Rectal smooth muscle tissue (tissue), 1 donor: ENCODE data around the gene NKX1-1.

Source experiments
- H3K27ac ChIP-seq: one replicate; pipeline ENCODE4 v1.7.0; 2013; ENCODE audit warnings: low read depth, low read length, inconsistent platforms
- H3K27me3 ChIP-seq: one replicate; pipeline ENCODE4 v1.7.0; 2013; ENCODE audit warnings: low read length; ENCODE audit not compliant: control insufficient read depth, insufficient read depth
- H3K36me3 ChIP-seq: one replicate; pipeline ENCODE4 v1.7.0; 2013; ENCODE audit warnings: low read length; ENCODE audit not compliant: control insufficient read depth, insufficient read depth
- H3K4me1 ChIP-seq: one replicate; pipeline ENCODE4 v1.7.0; 2013; ENCODE audit warnings: low read length; ENCODE audit not compliant: control insufficient read depth, insufficient read depth
- H3K4me3 ChIP-seq: one replicate; pipeline ENCODE4 v1.7.0; 2013; ENCODE audit warnings: low read length
- H3K9ac ChIP-seq: one replicate; pipeline ENCODE4 v1.7.0; 2013; ENCODE audit warnings: low read length

The NKX1-1 gene

GRCh38 chr4:1405636-1406393 lies 427 bp downstream of the NKX1-1 start:
- Histone ChIP-seq H3K36me3 (no peaks in the 10 kb centered on the region), H3K4me3 (no peak overlapping the region), H3K27me3 (peaks cover 32% of the 10 kb centered on the region), H3K4me1 (no peaks in the 10 kb centered on the region), H3K27ac (no peak overlapping the region), H3K9ac (no peak overlapping the region)

- Histone ChIP-seq H3K27me3 (peaks cover 32% of the 10 kb centered on the region), H3K4me1 (no peaks in the 10 kb centered on the region), H3K4me3 (no peak overlapping the region), H3K27ac (no peak overlapping the region), H3K9ac (no peak overlapping the region), H3K36me3 (no peaks in the 10 kb centered on the region)
These were observed 997 bp downstream of the NKX1-1 start for GRCh38 chr4:1405254-1405635.

GRCh38 chr4:1404573-1405253 lies 1.5 kb downstream of the NKX1-1 start:
- Histone ChIP-seq H3K36me3 (no peaks in the 10 kb centered on the region), H3K4me3 (no peak overlapping the region), H3K4me1 (no peaks in the 10 kb centered on the region)

GRCh38 chr4:1403591-1404572 lies 2.4 kb downstream of the NKX1-1 start:
- H3K4me1 ChIP-seq: no peaks in the 10 kb centered on the region
- no peak overlapping the region for H3K9ac ChIP-seq
- H3K27me3 ChIP-seq: peaks cover 32% of the 10 kb centered on the region
- no peak overlapping the region for H3K27ac ChIP-seq
- no peak overlapping the region for H3K4me3 ChIP-seq
- H3K36me3 ChIP-seq: no peaks in the 10 kb centered on the region

More at GRCh38 chr4:1404573-1405253, 1.5 kb downstream of the NKX1-1 start:
- H3K9ac ChIP-seq: no peak overlapping the region
- H3K27me3 ChIP-seq: peaks cover 32% of the 10 kb centered on the region
- no peak overlapping the region for H3K27ac ChIP-seq

GRCh38 chr4:1403177-1403583 lies 3.1 kb downstream of the NKX1-1 start:
- no peak overlapping the region for H3K9ac ChIP-seq
- H3K36me3 ChIP-seq: no peaks in the 10 kb centered on the region
- H3K4me1 ChIP-seq: no peaks in the 10 kb centered on the region
- H3K27ac ChIP-seq: no peak overlapping the region
- H3K4me3 ChIP-seq: no peak overlapping the region
- H3K27me3 ChIP-seq: peaks cover 27% of the 10 kb centered on the region

GRCh38 chr4:1402516-1403091 lies 3.6 kb downstream of the NKX1-1 start:
- Histone ChIP-seq H3K9ac (no peak overlapping the region), H3K27me3 (peaks cover 26% of the 10 kb centered on the region), H3K36me3 (no peaks in the 10 kb centered on the region), H3K4me1 (no peaks in the 10 kb centered on the region), H3K27ac (no peak overlapping the region), H3K4me3 (no peak overlapping the region)

- H3K9ac ChIP-seq: no peak overlapping the region
- H3K4me1 ChIP-seq: no peaks in the 10 kb centered on the region
These were observed 4.2 kb downstream of the NKX1-1 start for GRCh38 chr4:1402021-1402515.

GRCh38 chr4:1401409-1402020 lies 4.7 kb downstream of the NKX1-1 start:
- H3K4me3 ChIP-seq: no peak overlapping the region
- H3K4me1 ChIP-seq: no peaks in the 10 kb centered on the region
- H3K27ac ChIP-seq: no peak overlapping the region
- H3K9ac ChIP-seq: no peak overlapping the region
- peaks cover 26% of the 10 kb centered on the region for H3K27me3 ChIP-seq
- H3K36me3 ChIP-seq: no peaks in the 10 kb centered on the region

More at GRCh38 chr4:1402021-1402515, 4.2 kb downstream of the NKX1-1 start:
- Histone ChIP-seq H3K27ac (no peak overlapping the region), H3K4me3 (no peak overlapping the region), H3K27me3 (peaks cover 26% of the 10 kb centered on the region), H3K36me3 (no peaks in the 10 kb centered on the region)

- Histone ChIP-seq H3K36me3 (no peaks in the 10 kb centered on the region), H3K4me1 (no peaks in the 10 kb centered on the region), H3K4me3 (no peak overlapping the region), H3K27ac (no peak overlapping the region), H3K9ac (no peak overlapping the region), H3K27me3 (peaks cover 25% of the 10 kb centered on the region)
These were observed 5.3 kb downstream of the NKX1-1 start for GRCh38 chr4:1400831-1401408.

GRCh38 chr4:1400191-1400805 lies 5.9 kb downstream of the NKX1-1 start:
- no peaks in the 10 kb centered on the region for H3K36me3 ChIP-seq
- H3K4me1 ChIP-seq: no peaks in the 10 kb centered on the region
- no peak overlapping the region for H3K4me3 ChIP-seq
- no peak overlapping the region for H3K9ac ChIP-seq
- no peak overlapping the region for H3K27ac ChIP-seq
- H3K27me3 ChIP-seq: peaks cover 20% of the 10 kb centered on the region
